ENCODE data around the gene ARHGAP15.

DNA sequence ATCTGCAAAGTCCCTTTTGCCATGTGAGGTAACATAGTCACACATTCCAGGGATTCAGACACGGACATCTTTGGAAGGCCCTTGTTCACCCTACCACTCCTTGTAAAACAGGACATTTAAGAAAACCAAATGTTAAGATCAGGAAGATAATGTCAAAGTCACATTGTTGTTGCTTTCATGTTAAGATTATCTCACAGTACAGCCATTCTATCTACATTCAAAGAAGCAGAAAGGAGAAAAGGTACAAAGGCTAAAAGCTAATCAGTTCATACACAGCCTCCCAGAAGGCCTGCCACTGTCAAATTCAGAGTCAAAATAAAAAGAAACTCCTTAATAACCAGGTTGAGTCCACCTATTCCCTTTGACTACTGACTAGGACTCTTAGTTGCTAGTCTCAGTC lies 573.7 kb downstream of the ARHGAP15 start:
- TF ChIP-seq EZH2phosphoT487 (IDR thresholded peaks at IDR 0.05; ENCODE audit: insufficient read depth, low read depth) (no peak), EZH2 (IDR thresholded peaks at IDR 0.05; ENCODE audit: insufficient read depth, poor library complexity, severe bottlenecking) (no peak)
